HG02610 (cell line): ENCODE measurements around the gene UBALD1.

Experiments
- ATAC-seq: cut with Tn5 transposase; IDR thresholded peaks from one replicate; pipeline ENCODE4 v1.9.1; 2021; ENCODE audit warnings: mild to moderate bottlenecking, moderate library complexity; ENCODE audit not compliant: unreplicated experiment

UBALD1 gene

DNA sequence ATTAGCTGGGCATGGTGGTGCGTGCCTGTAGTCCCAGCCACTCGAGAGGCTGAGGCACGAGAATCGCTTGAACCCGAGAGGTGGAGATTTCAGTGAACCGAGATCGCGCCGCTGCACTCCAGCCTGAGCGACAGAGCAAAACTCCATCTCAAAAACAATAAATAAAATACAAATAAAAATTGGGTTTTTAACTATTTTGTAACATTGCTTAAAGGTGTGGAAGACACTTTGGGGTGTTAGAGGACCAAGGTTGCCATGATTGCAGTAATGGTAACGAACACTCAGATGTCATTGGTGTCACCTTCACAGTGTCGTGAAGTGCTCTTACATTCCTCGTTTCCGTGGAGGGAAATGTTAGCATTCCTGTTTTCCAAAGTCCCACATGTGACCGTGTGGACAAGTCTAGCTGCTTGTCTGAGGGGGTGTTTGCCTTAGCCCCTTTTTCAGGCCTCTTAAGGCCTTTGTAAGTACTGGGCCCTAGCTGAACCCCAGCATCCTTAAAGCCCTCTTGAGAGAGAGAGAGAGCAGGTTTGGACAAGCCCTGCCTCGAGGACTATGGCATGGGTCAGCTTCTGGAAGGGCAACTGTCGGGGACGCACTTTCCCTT is 49.9 kb downstream of the UBALD1 start:
- ATAC-seq, result no peak

DNA sequence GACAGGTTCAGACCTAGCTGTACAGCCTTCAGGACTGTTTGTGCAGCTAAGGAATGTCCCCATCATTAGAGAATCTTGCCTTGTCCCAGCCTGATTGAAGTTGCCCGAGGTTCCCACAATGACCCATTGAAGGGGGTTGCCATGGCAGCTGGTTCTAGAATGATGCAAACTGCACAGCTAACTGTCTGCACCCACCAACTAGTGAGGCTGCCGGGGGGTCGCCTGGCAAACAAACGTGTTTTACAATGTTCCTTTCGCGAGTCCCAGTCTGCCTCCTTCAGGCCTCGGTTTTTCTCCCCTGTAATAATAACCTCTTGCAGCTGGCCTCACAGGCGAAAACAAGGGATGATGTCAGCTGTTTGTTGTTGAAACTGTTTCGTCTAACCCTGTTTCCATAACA is 53.1 kb downstream of the UBALD1 start:
- ATAC-seq, result no peak
